HG03442 (cell line): ENCODE results near the gene GPRIN1.
"Not testable (repeated sequence)": the region's sequence is repeated elsewhere in the genome, so short reads cannot be mapped to it uniquely, and the experiment has no call there.

Experiments used
- ATAC-seq: cut with Tn5 transposase; IDR thresholded peaks from one replicate; pipeline ENCODE4 v1.9.1; 2021; ENCODE audit warnings: mild to moderate bottlenecking, moderate library complexity; ENCODE audit not compliant: unreplicated experiment

Gene GPRIN1

DNA sequence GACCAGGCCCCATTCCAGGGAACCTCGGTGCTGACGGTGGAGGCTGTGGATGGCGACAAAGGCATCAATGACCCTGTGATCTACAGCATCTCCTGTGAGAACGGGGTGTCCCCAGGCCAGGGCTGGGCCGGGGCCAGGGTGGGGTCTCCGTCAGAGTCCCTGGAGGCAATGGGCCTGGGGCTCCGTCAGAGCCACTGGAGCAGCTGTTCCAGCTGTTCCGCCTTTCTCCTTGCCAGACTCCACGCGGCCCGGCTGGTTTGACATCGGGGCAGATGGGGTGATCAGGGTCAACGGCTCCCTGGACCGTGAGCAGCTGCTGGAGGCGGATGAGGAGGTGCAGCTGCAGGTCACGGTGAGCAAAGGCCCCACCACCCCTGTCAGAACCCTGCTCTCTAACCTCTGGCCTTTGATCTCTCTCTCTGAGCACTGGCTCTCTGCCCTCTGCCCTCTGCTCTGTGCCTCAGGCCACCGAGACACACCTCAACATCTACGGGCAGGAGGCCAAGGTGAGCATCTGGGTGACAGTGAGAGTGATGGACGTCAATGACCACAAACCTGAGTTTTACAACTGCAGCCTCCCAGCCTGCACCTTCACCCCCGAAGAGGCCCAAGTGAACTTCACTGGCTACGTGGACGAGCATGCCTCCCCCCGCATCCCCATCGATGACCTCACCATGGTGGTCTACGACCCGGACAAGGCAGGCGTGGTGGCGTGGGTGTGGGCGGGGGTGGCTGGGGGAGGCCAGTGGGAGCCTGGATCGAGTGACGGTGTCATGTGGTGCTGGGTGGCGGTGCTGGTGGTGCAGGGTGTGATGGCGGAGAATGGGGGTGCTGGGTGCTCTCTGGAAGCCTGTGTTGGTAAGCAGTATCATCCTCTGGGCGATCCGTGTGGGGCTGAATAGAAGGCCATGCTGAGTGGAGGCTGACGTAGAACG, 34.2 kb downstream of the GPRIN1 start:
- ATAC-seq, result no peak

DNA sequence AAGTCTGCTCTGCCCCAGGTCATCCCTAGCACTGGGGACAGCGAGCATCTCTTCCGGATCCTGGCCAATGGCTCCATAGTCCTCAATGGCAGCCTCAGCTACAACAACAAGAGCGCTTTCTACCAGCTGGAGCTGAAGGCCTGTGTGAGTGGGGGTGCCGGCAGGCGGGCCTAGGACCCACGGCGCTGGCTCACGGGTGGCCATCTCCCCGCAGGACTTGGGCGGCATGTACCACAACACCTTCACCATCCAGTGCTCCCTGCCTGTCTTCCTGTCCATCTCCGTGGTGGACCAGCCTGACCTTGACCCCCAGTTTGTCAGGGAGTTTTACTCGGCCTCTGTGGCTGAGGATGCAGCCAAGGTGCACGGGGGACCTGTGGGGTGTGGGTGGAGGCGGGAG, 34.9 kb downstream of the GPRIN1 start:
- ATAC-seq, result no peak

DNA sequence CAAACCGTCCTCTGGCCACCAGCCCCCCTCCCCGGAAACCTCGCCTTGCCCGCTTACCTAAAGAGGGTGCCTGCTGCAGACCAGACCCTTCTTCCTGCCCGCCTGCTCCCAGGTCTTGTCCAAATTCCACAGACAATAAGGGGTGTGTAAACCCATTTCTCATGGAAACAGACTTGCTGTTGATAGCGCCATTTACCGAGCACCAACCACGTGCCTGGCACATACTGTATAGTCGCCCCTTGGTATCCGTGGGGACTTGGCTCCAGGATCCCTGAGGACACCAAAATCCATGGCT, 35.7 kb downstream of the GPRIN1 start:
- no peak for ATAC-seq

DNA sequence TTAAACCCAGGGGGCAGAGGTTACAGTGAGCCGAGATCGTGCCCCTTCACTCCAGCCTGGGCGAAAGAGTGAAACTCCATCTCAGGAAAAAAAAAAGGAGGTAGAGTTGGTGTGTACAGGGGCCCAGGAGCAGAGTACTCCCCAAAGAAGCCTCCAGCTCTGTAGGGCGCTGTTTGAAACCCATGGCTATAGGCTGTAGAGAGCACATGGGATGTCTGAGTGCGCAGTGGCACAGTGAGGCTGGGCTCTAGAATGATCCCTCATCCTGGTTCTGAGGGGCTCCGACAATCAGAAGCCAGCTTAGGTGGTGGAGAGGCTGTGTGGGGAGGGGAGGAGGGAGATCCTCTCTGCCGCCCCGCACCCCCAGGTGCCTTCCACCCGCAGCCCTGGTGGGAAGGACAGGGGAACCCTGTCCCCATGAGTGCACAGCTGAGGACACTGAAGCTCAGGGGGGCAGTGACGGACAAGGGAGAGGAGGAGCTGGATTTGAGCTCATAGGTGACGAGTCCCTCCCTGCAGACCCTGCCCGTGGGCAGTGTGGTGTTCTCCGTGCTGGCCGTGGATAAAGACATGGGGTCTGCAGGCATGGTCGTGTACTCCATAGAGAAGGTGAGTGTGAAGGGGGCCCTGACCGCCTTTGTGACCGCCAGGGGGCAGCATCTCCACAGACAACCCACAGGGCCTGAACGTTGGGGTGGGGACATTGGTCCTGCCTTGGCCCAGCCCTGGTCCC, 36.2 kb downstream of the GPRIN1 start:
- ATAC-seq, result no peak

DNA sequence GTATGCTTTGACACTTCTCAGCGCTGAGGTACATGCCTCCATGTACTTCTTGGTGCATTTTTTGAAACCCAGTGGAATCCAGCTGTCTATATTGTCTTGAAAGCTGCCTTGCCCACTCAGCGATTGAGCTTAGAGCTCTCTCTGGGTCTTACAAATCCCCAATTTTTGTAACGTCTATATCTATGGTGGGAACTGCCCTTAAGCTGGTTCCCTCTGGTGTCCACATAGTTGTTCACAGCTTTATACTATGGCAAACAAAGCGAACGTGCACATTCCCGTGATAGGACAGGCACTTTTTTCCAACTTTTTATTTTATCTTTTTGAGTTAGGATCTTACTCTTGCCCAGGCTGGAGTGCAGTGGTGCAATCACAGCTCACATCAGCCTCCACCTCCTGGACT, 39.9 kb downstream of the GPRIN1 start:
- no peak for ATAC-seq

DNA sequence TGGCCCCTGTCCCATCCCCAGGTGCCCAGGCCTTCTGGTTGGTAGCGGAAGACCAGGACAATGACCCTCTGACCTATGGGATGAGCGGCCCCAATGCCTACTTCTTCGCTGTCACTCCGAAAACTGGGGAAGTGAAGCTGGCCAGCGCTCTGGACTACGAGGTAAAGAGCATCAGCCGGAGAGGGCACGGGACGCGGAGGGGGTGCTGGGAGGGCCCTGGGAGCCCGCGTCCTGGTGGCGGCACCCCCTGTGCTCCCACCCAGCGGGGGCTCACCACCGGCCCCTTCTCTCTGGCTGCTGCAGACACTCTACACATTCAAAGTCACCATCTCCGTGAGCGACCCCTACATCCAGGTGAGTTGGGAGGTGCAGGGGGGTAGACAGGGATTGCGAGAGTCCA, 41.3 kb downstream of the GPRIN1 start:
- ATAC-seq, result no peak

DNA sequence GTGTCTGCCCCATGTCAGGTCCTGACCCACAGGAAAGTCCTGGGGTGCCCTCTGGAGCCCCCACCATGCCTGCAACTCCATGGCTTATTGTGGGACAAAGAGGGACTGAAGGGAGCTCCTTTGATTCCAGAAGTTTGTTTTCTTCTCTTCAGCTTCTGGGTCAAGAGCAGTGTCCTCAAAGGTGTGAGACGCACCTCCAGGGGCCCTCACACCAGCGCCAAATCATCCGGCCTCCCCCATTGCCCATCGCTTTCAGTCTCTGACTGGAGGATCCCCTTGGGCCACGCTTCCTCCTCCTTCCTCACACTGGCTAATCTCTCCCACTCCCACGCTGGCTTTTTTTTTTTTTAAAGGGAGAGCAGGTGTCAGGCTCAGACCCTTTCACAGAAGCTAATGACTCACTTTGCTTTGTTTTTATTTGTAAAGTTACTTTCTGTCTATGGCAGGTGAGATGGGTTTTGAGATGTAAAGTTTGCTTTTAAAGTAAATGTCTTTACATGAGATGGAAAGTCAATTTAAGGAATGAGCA, 44.1 kb downstream of the GPRIN1 start:
- ATAC-seq, result no peak

DNA sequence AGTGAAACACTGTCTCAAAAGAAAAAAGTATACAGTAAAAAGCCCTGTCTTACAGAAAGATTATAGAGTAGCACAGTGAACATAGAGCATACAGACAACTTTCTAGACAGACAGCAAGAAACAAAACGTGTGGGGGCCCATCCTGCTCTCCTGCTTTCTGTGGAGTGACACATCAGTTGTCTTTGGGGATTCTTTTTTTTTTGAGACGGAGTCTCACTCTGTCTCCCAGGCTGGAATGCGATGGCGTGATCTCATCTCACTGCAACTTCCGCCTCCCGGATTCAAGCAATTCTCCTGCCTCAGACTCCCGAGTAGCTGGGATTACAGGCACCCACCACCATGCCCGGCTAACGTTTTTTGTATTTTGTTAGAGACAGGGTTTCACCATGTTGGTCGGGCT, 46.0 kb downstream of the GPRIN1 start:
- no peak for ATAC-seq

DNA sequence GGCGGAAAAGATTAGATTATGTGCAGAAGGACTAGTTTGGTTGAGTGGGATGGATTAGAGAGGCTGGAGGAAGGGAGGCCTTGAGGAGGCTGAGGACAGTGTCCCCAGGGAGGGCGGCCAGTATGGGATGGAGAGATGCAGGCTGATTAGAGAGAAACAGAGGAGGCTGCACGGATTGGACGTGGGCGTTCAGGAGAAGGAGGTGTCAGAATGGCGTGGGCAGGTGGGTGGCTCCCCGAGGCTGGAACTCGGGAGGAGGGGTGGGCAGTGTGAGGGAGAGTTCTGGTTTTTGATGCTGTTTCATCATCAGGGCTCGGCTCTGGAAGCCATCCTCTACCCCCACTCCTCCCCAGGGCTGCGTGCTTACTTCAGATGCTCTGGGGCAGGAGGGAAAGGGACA, 47.8 kb downstream of the GPRIN1 start:
- ATAC-seq, result no peak

DNA sequence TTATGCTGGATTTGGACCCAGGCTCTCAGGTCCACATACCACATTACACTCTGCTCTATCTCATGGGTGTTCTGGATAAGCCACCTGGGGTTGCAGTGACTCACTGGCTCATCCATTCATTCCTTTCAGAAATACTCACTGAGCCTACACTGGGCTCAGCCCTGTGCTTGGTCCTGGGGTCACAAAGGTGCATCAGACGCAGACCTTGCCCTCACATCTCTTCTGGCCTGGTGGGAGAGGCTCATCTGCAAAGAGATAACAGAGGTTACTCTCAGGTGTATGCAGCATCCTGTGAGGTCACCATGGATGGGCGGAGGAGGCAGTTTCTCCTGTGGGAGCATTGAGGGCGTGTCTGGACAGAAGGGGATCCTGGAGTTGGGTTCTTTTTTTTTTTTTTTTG, 48.7 kb downstream of the GPRIN1 start:
- ATAC-seq, result no peak

DNA sequence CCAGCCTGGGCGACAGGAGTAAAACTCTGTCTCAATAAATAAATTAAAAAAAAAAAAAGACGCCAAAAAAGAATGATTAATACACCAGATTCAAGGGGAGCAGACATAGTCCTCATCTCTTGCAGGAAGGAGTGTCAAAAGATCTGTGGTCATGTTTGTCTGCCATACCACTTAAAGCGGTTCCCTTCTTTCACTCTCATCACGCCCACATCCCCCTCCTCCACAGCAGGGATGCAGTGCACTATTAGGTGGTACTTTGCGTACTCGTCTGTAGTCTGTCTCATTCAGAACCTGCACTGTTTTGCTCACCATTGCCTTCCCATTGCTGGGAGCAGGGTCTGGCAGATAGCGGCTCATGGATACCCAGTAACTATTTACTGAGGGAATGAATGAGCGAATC, 49.6 kb downstream of the GPRIN1 start:
- ATAC-seq, result no peak

DNA sequence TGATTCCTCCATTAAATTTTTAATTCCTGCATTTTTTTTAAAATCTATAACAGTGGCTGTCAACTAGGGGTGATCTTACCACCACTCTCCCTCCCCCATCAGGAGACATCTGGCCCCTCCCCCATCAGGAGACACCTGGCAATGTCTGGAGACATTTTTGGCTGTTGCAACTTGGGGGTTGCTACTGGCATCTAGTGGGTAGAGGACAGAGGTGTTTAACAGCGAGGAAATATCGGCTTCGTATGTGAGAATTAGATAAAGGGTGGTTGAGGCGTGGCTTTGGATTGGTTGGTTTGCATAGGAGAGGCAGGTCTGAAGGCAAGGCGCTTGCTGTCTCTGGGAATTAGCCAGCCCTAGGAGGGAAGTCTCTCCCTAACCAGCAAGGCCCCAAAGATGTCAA, 50.3 kb downstream of the GPRIN1 start:
- ATAC-seq, result no peak

DNA sequence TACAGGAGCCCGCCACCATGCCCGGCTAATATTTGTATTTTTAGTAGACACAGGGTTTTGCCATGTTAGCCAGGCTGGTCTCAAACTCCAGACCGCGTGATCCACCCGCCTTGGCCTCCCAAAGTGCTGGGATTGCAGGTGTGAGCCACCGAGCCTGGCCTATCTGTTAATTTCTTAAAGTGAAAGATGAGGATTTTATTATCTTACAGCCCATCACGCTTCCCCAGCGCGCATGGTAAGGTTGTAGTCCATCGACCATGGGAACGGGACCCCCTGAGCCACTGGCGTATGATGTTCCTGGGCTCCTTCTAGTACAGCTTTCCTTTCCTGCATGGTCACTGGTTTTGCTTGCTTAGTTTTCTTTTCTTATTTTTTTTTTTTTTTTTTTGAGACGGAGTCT, 52.1 kb downstream of the GPRIN1 start:
- ATAC-seq, result no peak

DNA sequence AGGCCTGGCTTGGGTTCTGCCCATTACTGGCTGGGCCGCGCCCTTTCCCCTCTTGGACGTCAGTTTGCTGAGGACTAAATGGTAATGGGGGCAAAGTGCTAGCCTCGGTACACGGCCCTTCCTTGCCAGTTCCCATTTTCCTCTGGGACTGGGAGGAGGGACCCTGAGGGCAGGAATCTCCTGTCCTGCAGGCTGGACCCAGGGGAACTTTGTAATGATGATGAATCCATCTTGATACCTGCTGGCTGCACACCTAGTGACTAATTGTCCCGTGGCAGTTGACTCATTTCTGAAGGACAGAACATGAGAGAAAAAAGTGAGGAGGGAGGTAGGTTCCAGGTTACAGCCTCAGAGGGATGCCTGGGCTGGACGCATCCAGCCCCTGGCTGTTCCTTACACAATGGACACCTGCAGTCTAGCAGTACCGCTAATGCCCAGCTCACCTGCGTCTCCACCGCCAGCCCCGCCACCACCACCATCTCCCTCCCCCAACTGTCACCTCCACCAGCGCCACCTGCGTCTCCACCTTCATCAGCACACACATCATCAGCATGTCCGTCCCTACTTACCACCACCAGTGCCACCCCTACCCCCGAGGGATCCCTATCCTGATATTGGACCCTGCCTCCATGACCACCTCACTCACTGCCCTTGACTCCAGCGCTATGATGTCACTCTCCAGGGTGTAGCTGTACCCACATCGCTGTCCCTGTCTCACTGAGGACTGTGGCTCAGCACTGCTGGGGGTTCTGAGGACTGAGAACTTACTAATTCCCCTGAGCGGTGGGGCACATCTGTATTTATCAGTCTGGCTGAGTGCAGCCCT, 56.5 kb downstream of the GPRIN1 start:
- ATAC-seq, result no peak

DNA sequence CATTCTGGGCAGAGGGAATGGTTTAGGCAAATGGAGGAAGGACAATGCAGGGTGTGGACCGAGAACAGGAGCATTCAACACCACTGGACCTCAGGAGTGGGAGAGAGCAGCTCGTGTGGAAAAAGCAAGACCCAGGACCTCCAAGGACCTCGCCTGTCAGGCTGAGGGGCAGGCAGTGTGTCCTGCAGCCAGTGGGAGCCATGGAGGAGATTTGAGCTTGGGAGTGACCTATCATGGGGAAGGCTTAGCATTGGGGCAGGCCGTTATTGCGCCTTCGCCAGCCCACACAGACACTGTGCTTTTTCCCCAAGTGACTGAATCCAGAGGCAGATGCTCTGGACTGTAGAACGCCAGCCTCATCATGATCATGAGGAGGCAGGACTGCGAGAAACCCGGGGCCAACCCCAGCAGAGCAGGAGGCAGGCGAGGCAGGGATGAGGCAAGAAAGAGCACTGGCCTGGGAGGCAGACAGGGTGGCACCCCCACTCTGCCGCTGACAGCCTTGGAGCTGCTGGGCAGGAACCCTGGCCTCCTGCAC, 57.6 kb downstream of the GPRIN1 start:
- no peak for ATAC-seq

DNA sequence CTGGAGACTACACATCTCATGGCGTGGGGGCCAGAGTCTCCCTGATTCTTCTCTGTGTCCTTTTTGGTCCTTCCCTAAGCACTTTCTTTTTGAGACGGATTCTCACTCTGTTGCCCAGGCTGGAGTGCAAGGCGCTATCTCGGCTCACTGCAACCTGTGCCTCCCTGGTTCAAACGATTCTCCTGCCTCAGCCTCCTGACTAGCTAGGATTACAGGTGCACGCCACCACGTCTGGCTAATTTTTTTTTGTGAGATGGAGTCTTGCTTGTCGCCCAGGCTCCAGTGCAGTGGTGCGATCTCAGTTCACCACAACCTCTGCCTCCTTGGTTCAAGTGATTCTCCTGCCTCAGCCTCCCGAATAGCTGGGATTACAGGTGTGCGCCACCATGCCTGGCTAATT, 59.0 kb downstream of the GPRIN1 start:
- ATAC-seq, result not testable (repeated sequence)

DNA sequence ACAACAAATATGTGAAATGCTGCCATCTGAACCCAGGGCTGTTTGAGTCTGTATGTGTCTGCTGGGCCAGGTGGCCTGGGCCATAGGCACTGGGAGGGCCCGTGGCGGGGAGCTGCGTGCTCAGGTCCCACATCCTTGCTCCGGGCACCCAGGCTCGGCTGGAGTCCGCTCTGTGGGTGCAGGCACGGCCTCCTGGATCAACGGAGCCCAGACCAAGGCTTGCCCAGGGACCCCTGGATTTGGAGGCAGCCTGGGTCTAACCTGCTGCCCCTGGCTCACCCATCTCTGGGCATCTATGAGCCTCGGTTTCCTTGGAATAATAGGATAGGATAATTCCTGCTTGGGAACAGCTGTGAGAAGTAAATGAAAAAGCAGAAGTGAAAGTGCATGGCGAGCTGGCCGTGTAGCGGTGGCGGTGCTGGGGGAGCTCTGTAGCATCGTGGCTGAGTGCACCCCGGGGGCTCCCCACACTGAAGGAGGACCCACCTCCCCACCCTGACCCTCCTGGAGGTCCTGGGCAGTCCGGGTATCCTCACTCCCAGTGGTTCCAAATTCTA, 59.6 kb downstream of the GPRIN1 start:
- ATAC-seq, result no peak

DNA sequence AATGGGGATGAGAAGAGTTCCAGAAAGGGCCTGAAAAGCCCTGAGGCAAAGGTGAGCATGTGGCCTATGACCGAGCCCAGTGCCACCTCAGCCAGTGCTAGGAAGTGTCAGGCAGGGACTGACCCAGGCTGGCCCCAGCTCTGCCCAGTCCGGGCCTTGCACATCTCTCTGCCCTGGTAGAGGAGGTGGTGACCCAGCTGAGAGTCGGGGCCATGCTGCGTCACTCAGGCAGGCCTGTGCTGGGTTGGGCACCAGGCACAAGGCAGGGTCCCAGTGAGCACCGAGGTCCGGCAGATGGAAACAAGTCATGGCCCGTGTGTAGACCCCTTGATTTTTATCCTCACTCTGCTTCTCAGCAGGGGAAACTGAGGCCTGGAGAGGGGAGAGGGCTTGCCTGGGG, 60.1 kb downstream of the GPRIN1 start:
- ATAC-seq, result no peak

DNA sequence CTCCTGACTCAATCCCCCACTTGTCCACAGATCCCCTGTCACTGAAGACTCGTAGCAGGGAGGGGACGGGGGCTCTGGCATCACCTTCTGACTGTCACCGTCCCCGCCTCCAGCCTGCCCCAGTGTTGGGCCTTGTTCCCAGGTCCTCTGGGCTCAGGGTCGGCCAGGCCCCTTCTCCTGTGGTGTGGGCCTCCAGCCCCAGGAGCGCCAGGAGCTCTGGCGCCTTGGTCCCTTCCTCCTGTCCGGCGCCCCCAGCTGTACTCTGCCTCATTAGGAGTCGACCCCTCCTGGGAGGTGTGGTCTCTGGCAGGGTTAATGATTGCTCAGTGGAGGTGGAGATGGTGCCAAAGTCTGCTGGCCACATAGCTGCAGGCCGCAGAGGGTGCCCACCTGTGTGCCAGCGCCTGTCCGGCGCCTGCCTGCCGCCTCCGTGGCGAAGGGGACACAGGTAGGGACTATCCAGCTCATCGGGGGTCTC, 61.0 kb downstream of the GPRIN1 start, which contains the start of gene CDHR2:
TSS of gene CDHR2 (plus strand) at position 376 of the 478 bp plus-strand sequence. CDS start 16,011 bp downstream, outside the sequence.
- no peak for ATAC-seq

DNA sequence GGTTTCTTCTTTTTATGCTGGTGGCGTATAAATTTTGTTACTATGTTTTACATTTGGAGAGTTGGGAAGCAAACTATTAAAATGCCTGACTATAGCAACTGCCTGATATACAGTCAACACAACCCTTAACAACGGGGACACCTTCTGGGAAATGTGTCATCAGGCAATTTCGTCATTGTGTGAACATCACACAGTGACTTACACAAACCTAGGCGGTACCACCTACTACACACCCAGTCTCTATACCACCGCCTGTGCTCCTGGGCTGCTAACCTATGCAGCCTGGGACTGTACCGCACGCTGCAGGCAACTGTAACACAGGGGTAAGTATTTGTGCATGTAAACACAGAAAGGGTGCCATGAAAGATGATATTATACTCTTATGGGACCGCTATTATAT, 62.2 kb downstream of the GPRIN1 start:
- ATAC-seq, result no peak
